Stomach (tissue), 9 donors: ENCODE results near the gene SETD1B. TPM values are rescaled to one million over a fixed set of nuclear protein-coding genes. Genes with fewer than 3 reads are reported as not detected.

Source experiments
- DNase-seq, 2 donors: peaks; one replicate each; pipeline versions ENCODE4 v3.0.0 to v3.0.0-alpha.2; 2013 to 2019
- H3K27ac ChIP-seq, 5 donors: fragments of 200-600 bp in 4 of 5; sonication (generic) in 4 of 5; one replicate each; pipeline ENCODE4 v1.5.1; 2013 to 2019; ENCODE audit warnings: mild to moderate bottlenecking in 1 of 5, moderate library complexity in 1 of 5
- H3K27me3 ChIP-seq, 3 donors: fragments of 200-600 bp; sonication (generic); one replicate each; pipeline ENCODE4 v1.5.1; 2017 to 2019; ENCODE audit warnings: mixed run types in 1 of 3
- H3K36me3 ChIP-seq, 4 donors: fragments of 200-600 bp; sonication (generic); 1 replicate in 3 of 4; 2 replicates in 1 of 4; pipeline ENCODE4 v1.5.1; 2016 to 2019
- H3K4me1 ChIP-seq, 4 donors: fragments of 200-600 bp; sonication (generic); one replicate each; pipeline ENCODE4 v1.5.1; 2016 to 2019
- H3K4me3 ChIP-seq, 4 donors: fragments of 200-600 bp; sonication (generic) in 3 of 4; one replicate each; pipeline ENCODE4 v1.5.1; 2016 to 2019; ENCODE audit warnings: mild to moderate bottlenecking in 1 of 4
- H3K9me3 ChIP-seq, 4 donors: fragments of 200-600 bp; sonication (generic); one replicate each; pipeline ENCODE4 v1.5.1; 2016 to 2019
- CTCF ChIP-seq, 7 experiments: fragments of 450-650 bp in 4 of 7; fragments of 200-600 bp in 3 of 7; sonication (generic) in 3 of 7; IDR thresholded peaks; one replicate each; pipeline ENCODE4 v1.5.1; 2016 to 2019; ENCODE audit warnings: antibody characterized with exemption in 7 of 7, control low read depth in 2 of 7, mild to moderate bottlenecking in 1 of 7
- EP300 ChIP-seq: sonication (generic); formaldehyde crosslinking; IDR thresholded peaks from one replicate; pipeline ENCODE4 v1.6.1; 2017; ENCODE audit warnings: antibody characterized with exemption
- POLR2A ChIP-seq, 4 donors: fragments of 450-650 bp; IDR thresholded peaks; one replicate each; pipeline ENCODE4 v1.6.1; 2016; ENCODE audit warnings: antibody characterized with exemption in 4 of 4, control low read depth in 2 of 4, mild to moderate bottlenecking in 1 of 4, moderate library complexity in 1 of 4
- POLR2AphosphoS5 ChIP-seq, 3 donors: sonication (generic); formaldehyde crosslinking; IDR thresholded peaks; one replicate each; pipeline ENCODE4 v1.6.1; 2016; ENCODE audit warnings: antibody characterized with exemption in 3 of 3
- WGBS, 5 donors: extraction: QIAGEN DNeasy Blood & Tissue Kit in 3 of 5; methylation state at CpG; one replicate each; pipeline versions ENCODE4 v1.1.5 to v1.1.7; 2013 to 2018; 5-methylcytosine and 5-hydroxymethylcytosine counted together
- intact Hi-C: fragments of 100-400 bp; cut with DNase I; formaldehyde crosslinking; loops from one replicate; pipeline ENCODE4 v1.15.1; 2023; ENCODE audit warnings: low total_unique reads
- polyA plus RNA-seq, 3 donors: library from polyadenylated mRNA; stranded (reverse); fragments of 200-250 nt; gene quantifications; one replicate each; pipeline ENCODE4 v1.2.3, GENCODE V29; 2013
- total RNA-seq, 5 donors: library from RNA; depleted of rRNA; stranded (reverse); fragments of >200 nt; gene quantifications; one replicate each; pipeline versions ENCODE4 v1.1.0 to v1.2.3, GENCODE V29; 2014 to 2016
- donor health status: healthy with polysubstance abuse.
- donor health status: Bipolar disorder and iron deficiency.
- donor health status: healthy.

Gene SETD1B
- total and polyA plus RNA-seq, 8 donors, result 3.2 to 27.5 (median 8.2) TPM

- Histone ChIP-seq H3K4me1 (peaks cover 51 to 69% (median 58%) of the 10 kb centered on the region in 4 donors), H3K36me3 (peaks cover 10 to 26% (median 12%) of the 10 kb centered on the region in 4 donors), H3K4me3 (peak overlapping the region; percentile 72 to 87 (median 80)), H3K9me3 (no peaks in the 10 kb centered on the region), H3K27me3 (no peaks in the 10 kb centered on the region), H3K27ac (peak overlapping the region; percentile 99 to 100 (median 100))
- WGBS, 5 donors, result 6 to 9% (median 9%) methylated on average over 23 to 28 of the region's 30 CpGs
- TF ChIP-seq POLR2A (IDR thresholded peaks at IDR 0.05) (no peak), CTCF (IDR thresholded peaks at IDR 0.05) (no peak), POLR2AphosphoS5 (IDR thresholded peaks at IDR 0.05) (peak in 1 of 3 donors; percentile 15)
- DNase-seq, result peak; percentile 61 to 92
- intact Hi-C loops, result no loop called here
Observed at GRCh38 chr12:121799156-121799841, 4.5 kb upstream of the SETD1B start.

- DNase-seq, result peak; percentile 90 to 94
- peak overlapping the region; percentile 99 to 100 (median 100) for H3K27ac ChIP-seq
- no peaks in the 10 kb centered on the region for H3K27me3 ChIP-seq
- peaks cover 44 to 66% (median 51%) of the 10 kb centered on the region in 4 donors for H3K4me1 ChIP-seq
- H3K9me3 ChIP-seq, result no peaks in the 10 kb centered on the region
- WGBS, 5 donors, result 0 to 1% (median 0%) methylated on average over 14 to 82 of the region's 84 CpGs
- TF ChIP-seq POLR2AphosphoS5 (IDR thresholded peaks at IDR 0.05), result peak in 2 of 3 donors; percentile 63 to 66
- no peak for TF ChIP-seq EP300
- no peak for TF ChIP-seq CTCF (IDR thresholded peaks at IDR 0.05)
- TF ChIP-seq POLR2A (IDR thresholded peaks at IDR 0.05), result peak in 1 of 4 donors; percentile 16
- H3K36me3 ChIP-seq, result peaks cover 10 to 26% (median 12%) of the 10 kb centered on the region in 4 donors
- intact Hi-C loops, result no loop called here
- H3K4me3 ChIP-seq, result peak overlapping the region; percentile 72 to 87 (median 80)
Observed at GRCh38 chr12:121799842-121800693, 3.7 kb upstream of the SETD1B start.

GRCh38 chr12:121800694-121801594 lies 2.9 kb upstream of the SETD1B start:
- Histone ChIP-seq H3K4me1 (peaks cover 43 to 66% (median 48%) of the 10 kb centered on the region in 4 donors), H3K36me3 (peaks cover 4 to 17% (median 5%) of the 10 kb centered on the region in 4 donors), H3K9me3 (no peaks in the 10 kb centered on the region), H3K27ac (peak overlapping the region; percentile 99 to 100 (median 100)), H3K27me3 (no peaks in the 10 kb centered on the region), H3K4me3 (peak overlapping the region; percentile 72 to 87 (median 80))
- peak; percentile 83 to 92 for DNase-seq
- 0 to 1% (median 0%) methylated on average over 43 to 86 of the region's 86 CpGs for WGBS, 5 donors
- intact Hi-C loops, result no loop called here
- TF ChIP-seq EP300 (peak; percentile 29), POLR2AphosphoS5 (IDR thresholded peaks at IDR 0.05) (peak; percentile 21 to 79 (median 75)), POLR2A (IDR thresholded peaks at IDR 0.05) (peak in 1 of 4 donors; percentile 7), CTCF (IDR thresholded peaks at IDR 0.05) (no peak)
